Mammary epithelial cell (primary cell): Measurements from ENCODE around the gene DNAH1.

Experiments
- EZH2 ChIP-seq: IDR thresholded peaks from 2 replicates; pipeline ENCODE4 v1.6.1; 2012; ENCODE audit warnings: low read length, inconsistent platforms, borderline replicate concordance
- TF ChIP-seq, protein P1 (sequence below), 2 donors: IDR thresholded peaks in 1 of 2; conservative IDR thresholded peaks in 1 of 2; 2 replicates each; pipeline ENCODE4 v1.5.1; 2011 to 2012; ENCODE audit warnings: inconsistent platforms in 2 of 2, low read length in 2 of 2, mild to moderate bottlenecking in 2 of 2, control low read depth in 1 of 2, low read depth in 1 of 2; ENCODE audit not compliant: insufficient read depth in 1 of 2; ENCODE audit errors: extremely low read depth in 1 of 2

DNA sequence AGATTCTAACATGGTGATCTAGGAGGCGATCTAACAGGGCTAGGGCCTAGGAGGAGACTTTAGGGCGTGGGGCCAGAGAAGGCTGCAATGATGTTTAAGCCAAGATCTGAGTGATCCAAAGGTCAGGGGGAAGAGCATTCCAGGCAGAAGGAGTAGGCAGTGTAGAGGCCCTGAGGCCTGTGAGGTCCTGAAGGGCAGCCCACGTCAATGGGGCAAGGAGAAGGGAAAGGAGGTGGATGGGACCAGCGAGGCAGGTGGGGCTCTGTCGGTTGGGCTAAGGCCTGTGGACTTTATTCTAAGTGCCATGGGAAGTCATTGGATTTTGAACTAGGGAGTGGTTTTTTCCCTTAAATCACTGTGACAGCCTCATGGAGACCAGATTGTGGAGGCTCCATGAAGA, 10.2 kb upstream of the DNAH1 start:
- TF ChIP-seq, protein P1, sequence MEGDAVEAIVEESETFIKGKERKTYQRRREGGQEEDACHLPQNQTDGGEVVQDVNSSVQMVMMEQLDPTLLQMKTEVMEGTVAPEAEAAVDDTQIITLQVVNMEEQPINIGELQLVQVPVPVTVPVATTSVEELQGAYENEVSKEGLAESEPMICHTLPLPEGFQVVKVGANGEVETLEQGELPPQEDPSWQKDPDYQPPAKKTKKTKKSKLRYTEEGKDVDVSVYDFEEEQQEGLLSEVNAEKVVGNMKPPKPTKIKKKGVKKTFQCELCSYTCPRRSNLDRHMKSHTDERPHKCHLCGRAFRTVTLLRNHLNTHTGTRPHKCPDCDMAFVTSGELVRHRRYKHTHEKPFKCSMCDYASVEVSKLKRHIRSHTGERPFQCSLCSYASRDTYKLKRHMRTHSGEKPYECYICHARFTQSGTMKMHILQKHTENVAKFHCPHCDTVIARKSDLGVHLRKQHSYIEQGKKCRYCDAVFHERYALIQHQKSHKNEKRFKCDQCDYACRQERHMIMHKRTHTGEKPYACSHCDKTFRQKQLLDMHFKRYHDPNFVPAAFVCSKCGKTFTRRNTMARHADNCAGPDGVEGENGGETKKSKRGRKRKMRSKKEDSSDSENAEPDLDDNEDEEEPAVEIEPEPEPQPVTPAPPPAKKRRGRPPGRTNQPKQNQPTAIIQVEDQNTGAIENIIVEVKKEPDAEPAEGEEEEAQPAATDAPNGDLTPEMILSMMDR (conservative IDR thresholded peaks at IDR 0.05 in 1 of 2, IDR thresholded peaks at IDR 0.05 in 1 of 2; ENCODE audit: extremely low read depth in 1 of 2, insufficient read depth in 1 of 2, low read depth in 1 of 2, low read length in 2 of 2): no peak
- no peak for TF ChIP-seq EZH2
